Uterus (tissue), 4 donors: Measurements from ENCODE around the gene INS. TPM values are rescaled to one million over a fixed set of nuclear protein-coding genes. Genes with fewer than 3 reads are reported as not detected.
"Not testable (repeated sequence)": the region's sequence is repeated elsewhere in the genome, so short reads cannot be mapped to it uniquely, and the experiment has no call there.

Source experiments
- DNase-seq, 2 donors: peaks; one replicate each; pipeline ENCODE4 v3.0.0-alpha.2; 2019 to 2020
- H3K27ac ChIP-seq, 2 donors: fragments of 200-600 bp; sonication (generic); 1 replicate in 1 of 2; 2 replicates in 1 of 2; pipeline ENCODE4 v1.5.1; 2016 to 2018
- H3K27me3 ChIP-seq, 2 donors: fragments of 200-600 bp; sonication (generic); one replicate each; pipeline ENCODE4 v1.5.1; 2018 to 2019; ENCODE audit warnings: control low read depth in 1 of 2
- H3K36me3 ChIP-seq, 2 donors: fragments of 200-600 bp; sonication (generic); one replicate each; pipeline ENCODE4 v1.5.1; 2019; ENCODE audit warnings: control low read depth in 1 of 2
- H3K4me1 ChIP-seq, 2 donors: fragments of 200-600 bp; sonication (generic); one replicate each; pipeline ENCODE4 v1.5.1; 2018 to 2019; ENCODE audit warnings: control low read depth in 1 of 2
- H3K4me3 ChIP-seq, 2 donors: fragments of 200-600 bp; sonication (generic); 1 replicate in 1 of 2; 2 replicates in 1 of 2; pipeline ENCODE4 v1.5.1; 2018 to 2019; ENCODE audit warnings: mild to moderate bottlenecking in 1 of 2
- H3K9me3 ChIP-seq, 2 donors: fragments of 200-600 bp; sonication (generic); one replicate each; pipeline ENCODE4 v1.5.1; 2019; ENCODE audit warnings: control low read depth in 1 of 2
- CTCF ChIP-seq, 4 experiments: fragments of 200-600 bp in 2 of 4; fragments of 450-650 bp in 2 of 4; sonication (generic) in 2 of 4; IDR thresholded peaks; one replicate each; pipeline ENCODE4 v1.5.1; 2016 to 2019; ENCODE audit warnings: antibody characterized with exemption in 4 of 4, mild to moderate bottlenecking in 2 of 4, moderate library complexity in 1 of 4
- POLR2A ChIP-seq, 2 donors: fragments of 450-650 bp; IDR thresholded peaks; one replicate each; pipeline ENCODE4 v1.6.1; 2016; ENCODE audit warnings: antibody characterized with exemption in 2 of 2, mild to moderate bottlenecking in 1 of 2, moderate library complexity in 1 of 2
- intact Hi-C: fragments of 100-400 bp; cut with DNase I; formaldehyde crosslinking; loops from one replicate; pipeline ENCODE4 v1.15.1; 2023; ENCODE audit warnings: low total_unique reads
- total RNA-seq, 4 donors: library from RNA; depleted of rRNA in 3 of 4; stranded (reverse); fragments of >200 nt in 3 of 4; gene quantifications; one replicate each; pipeline versions ENCODE4 v1.1.0 to v1.2.4, GENCODE V29; 2014 to 2023
- donor health status: DM: yes; HTN: yes; CAD: no.

The INS gene
- total RNA-seq, 4 donors from 2014 or later: not detected

GRCh38 chr11:2128511-2129307, 32.3 kb downstream of the INS start:
- DNase-seq: no peak
- intact Hi-C loops: no loop called here
- H3K4me3 ChIP-seq: no peak overlapping the region
- no peaks in the 10 kb centered on the region for H3K4me1 ChIP-seq
- H3K27ac ChIP-seq: no peak overlapping the region
- no peaks in the 10 kb centered on the region for H3K9me3 ChIP-seq
- H3K36me3 ChIP-seq: no peaks in the 10 kb centered on the region
- TF ChIP-seq POLR2A (IDR thresholded peaks at IDR 0.05): no peak
- no peak for TF ChIP-seq CTCF (IDR thresholded peaks at IDR 0.05)
- no peaks in the 10 kb centered on the region for H3K27me3 ChIP-seq

- intact Hi-C loops: no loop called here
- no peak overlapping the region for H3K4me3 ChIP-seq
- TF ChIP-seq POLR2A (IDR thresholded peaks at IDR 0.05) (no peak), CTCF (IDR thresholded peaks at IDR 0.05) (no peak)
- H3K36me3 ChIP-seq: no peaks in the 10 kb centered on the region
- no peaks in the 10 kb centered on the region for H3K27me3 ChIP-seq
- H3K27ac ChIP-seq: no peak overlapping the region
- H3K9me3 ChIP-seq: no peaks in the 10 kb centered on the region
- no peaks in the 10 kb centered on the region for H3K4me1 ChIP-seq
- DNase-seq: no peak
Observed at GRCh38 chr11:2128130-2128510, 32.9 kb downstream of the INS start.

GRCh38 chr11:2127482-2128129, 33.4 kb downstream of the INS start:
- intact Hi-C loops: no loop called here
- no peaks in the 10 kb centered on the region for H3K27me3 ChIP-seq
- TF ChIP-seq CTCF (IDR thresholded peaks at IDR 0.05): no peak
- no peak for TF ChIP-seq POLR2A (IDR thresholded peaks at IDR 0.05)

GRCh38 chr11:2126520-2127085, 34.4 kb downstream of the INS start:
- H3K4me1 ChIP-seq: no peaks in the 10 kb centered on the region
- no peak for TF ChIP-seq POLR2A (IDR thresholded peaks at IDR 0.05)
- no peak for TF ChIP-seq CTCF (IDR thresholded peaks at IDR 0.05)
- H3K9me3 ChIP-seq: no peaks in the 10 kb centered on the region
- H3K27ac ChIP-seq: no peak overlapping the region
- H3K4me3 ChIP-seq: no peak overlapping the region
- H3K36me3 ChIP-seq: no peaks in the 10 kb centered on the region
- intact Hi-C loops: no loop called here
- H3K27me3 ChIP-seq: no peaks in the 10 kb centered on the region
- no peak for DNase-seq

More at GRCh38 chr11:2127482-2128129, 33.4 kb downstream of the INS start:
- Histone ChIP-seq H3K4me1 (no peaks in the 10 kb centered on the region), H3K4me3 (no peak overlapping the region), H3K36me3 (no peaks in the 10 kb centered on the region), H3K27ac (no peak overlapping the region), H3K9me3 (no peaks in the 10 kb centered on the region)
- DNase-seq: no peak

- H3K27me3 ChIP-seq, H3K9me3 ChIP-seq, intact Hi-C loops, H3K4me3 ChIP-seq, H3K4me1 ChIP-seq, H3K27ac ChIP-seq, DNase-seq, H3K36me3 ChIP-seq: not testable (repeated sequence)
Observed at GRCh38 chr11:2124736-2125484, 36.1 kb downstream of the INS start.
